HG03521 (cell line): ENCODE results near the gene C4BPB.
"Not testable (repeated sequence)": the region's sequence is repeated elsewhere in the genome, so short reads cannot be mapped to it uniquely, and the experiment has no call there.

Experiments used
- ATAC-seq: cut with Tn5 transposase; IDR thresholded peaks from one replicate; pipeline ENCODE4 v1.9.1; 2021; ENCODE audit warnings: mild to moderate bottlenecking, moderate library complexity; ENCODE audit not compliant: unreplicated experiment

The C4BPB gene, protein sequence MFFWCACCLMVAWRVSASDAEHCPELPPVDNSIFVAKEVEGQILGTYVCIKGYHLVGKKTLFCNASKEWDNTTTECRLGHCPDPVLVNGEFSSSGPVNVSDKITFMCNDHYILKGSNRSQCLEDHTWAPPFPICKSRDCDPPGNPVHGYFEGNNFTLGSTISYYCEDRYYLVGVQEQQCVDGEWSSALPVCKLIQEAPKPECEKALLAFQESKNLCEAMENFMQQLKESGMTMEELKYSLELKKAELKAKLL

DNA sequence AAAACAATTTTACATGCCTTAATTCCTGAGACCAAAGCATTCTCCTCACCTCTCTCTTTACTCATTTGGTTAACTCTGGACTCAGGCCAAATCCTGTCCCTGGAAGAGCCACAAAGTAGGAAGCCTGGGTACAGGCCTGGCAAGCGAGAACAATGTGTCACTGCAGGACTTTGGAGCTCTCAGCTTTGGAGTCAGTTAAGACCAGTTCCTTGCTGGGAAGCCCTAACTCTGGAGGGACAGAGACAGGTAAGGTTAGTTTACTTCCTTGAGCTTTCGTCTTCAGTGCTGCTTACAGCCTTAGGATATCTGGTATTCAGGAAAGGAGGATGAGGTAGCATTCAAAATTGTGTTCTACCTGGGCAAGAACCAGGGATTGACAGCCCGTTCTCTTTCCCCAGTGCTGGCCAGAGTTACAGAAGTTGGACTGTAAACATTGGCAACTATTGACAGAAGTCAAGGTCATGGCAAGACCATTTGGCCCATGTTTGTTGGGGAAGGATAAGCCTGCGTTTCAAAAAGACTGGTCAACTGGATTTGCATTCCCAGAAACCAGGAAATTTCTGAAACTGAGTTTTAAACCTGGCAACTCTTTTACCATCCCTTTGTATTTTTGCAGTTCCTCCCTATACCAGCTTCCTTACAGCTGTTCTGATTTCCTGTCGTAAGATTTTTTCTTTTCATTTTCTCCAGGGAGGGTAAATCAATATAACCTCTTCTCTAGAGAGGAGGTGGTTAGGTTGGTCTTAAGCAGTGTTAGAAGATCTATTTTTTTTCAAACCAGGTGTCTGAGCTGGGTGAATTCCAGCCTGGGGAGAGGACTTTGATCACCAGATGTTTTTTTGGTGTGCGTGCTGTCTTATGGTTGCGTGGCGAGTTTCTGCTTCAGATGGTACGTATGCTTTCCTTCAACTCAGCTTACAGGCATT is at the start of gene C4BPB:
TSS of gene C4BPB (plus strand) at position 160 of the 926 bp plus-strand sequence. CDS start at position 832, 672 bp downstream.
- no peak for ATAC-seq

DNA sequence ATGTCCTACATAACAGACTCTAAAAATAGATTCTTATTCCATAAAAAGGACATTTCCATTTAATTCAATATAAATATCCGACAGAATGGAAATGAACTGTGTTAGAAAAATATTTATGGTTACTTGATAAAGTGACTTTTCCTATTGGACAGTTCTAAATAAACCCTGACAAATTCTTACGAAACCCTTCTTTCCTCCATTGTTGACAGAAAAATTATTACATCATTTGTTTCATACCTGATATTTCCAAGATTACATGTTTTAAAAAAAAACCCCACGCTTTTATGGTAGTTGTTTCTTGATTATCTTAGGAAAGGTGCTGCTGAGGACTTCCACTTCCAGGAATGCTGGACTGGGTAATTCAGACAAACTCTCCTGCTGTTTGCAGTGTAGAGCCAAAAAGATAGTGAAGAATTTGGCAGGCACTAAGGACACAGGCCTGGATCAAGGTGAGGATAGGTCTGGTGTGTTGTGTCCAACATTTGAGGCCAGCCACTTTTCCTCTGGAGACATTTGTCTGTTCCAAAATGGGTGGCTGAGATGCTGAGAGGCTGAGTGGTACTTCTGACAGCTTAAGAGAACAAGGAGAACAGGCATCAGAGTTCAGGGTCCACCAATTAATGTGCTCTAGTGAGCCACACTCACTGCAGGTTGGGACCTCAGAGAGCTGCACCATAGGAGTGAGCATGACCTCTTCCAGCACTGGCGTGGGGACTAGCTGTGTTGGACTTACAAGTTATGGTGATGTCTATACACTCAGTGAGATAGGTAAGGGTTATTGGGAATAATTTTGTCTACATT is 49.1 kb upstream of the C4BPB start:
- ATAC-seq, result no peak

DNA sequence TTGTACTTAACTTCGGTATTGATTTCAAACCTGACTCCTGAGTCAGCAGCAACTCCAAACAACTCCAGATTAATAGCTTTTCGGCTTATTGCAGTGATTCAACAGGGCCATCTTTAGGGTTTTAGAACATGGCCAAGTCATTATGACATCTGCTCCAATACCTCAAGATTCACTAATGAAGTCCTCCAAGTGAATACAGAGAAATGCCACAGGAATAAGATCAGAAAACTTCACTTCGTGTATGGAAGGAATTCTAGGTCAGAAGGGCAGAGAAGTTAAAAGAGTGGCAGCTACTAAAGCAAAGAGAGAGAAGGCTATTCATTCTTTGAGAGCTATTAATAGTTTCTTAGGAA is 48.5 kb upstream of the C4BPB start:
- ATAC-seq, result no peak

DNA sequence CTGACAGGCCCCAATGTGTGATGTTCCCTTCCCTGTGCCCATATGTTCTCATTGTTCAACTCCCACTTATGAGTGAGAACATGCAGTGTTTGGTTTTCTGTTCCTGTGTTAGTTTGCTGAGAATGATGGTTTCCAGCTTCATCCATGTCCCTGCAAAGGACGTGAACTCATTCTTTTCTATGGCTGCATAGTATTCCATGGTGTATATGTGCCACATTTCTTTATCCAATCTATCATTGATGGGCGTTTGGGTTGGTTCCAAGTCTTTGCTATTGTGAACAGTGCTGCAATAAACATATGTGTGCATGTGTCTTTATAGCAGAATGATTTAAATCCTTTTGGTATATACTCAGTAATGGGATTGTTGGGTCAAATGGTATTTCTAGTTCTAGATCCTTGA is 47.3 kb upstream of the C4BPB start:
- not testable (repeated sequence) for ATAC-seq

DNA sequence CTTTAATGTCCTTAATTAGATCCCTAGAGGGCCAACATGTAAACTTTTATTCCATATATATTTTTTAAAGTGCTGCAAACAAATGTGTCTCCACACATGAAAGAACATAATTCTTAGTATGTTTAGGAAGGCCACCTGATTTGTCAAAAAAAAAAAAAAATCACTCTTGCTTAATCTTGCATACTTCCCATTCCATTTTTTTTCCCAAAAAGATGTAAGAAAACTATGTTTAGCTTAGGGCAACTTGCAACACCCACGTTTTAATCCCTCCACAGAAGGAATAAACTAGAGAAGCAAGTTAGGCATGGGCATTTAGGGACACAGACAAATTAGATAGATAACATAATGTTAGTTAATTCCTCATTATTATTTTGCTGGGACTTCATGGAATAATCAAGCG is 43.2 kb upstream of the C4BPB start:
- ATAC-seq, result no peak

DNA sequence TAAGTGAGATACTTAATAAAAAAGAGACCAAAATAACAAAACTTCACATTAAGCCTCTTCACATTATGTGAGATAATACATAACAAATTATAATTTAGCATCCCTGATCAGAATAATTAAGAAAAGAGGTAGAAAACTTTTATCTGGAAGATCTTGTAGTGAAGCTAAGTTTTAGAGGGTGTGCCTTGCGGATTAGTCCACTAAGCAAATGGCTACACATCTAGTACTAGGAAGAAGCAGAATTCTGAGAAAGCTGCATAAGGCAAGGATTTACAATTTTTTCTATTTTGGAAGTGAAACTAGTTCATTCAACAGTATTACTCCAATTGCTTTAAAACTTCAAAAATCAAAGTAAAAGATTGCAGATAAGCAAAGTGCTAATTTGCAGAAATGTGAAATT is 41.2 kb upstream of the C4BPB start:
- no peak for ATAC-seq

DNA sequence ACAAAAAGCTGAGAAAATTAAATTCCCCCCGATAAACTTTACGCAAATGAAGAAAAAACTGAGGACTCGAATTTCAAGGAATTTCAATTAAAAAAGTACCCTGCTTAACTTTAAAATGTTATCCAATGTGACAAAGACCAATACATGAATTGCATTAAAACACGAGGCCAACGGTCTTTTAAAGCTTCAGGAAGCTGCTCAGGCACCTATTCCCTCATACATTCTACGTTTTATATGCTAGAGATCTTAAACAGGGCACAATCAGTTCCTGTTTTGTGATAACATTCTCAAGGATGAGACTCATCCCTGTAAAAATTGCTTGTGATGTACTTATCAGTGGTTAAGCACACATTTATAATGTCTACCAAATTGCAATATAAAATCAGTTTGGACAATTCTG is 40.6 kb upstream of the C4BPB start:
- ATAC-seq, result no peak

DNA sequence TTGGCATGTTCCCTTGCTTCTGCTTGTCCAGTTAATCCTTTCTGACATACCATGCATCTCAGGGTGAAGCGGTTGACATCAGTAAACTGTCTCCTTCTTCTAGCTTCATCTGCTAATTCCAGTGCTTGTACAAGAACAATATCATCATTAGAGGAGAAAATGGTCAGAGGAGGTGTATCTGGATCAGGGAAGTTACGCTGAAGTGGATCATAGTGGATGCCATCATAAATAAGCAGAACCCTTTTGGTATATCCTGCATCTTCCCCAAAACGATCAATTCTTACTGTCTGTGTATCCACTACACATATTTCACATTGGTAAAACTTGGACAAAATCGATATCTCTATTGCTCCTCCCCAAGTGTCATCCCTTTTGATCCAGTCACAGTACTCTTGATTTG is 39.6 kb upstream of the C4BPB start:
- ATAC-seq, result no peak

DNA sequence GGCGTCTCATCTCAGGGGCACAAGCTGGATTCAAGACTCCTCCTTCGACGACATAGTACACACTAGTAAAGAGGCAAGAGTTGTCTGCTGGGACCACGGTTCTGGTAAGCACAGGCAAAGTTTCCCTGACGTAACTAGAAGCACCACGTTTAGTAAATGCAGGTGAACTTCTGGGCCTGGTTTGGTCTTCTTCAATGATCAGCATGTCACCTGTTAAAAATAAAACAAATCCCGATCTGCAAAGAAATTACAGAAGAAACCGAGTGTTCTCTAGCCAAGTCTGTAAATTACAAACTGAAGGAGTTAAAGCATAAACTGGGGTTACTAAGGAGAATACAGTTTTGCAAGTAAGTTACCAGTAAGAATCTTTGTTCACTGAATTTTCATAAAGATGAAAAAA is 39.1 kb upstream of the C4BPB start:
- ATAC-seq, result no peak

DNA sequence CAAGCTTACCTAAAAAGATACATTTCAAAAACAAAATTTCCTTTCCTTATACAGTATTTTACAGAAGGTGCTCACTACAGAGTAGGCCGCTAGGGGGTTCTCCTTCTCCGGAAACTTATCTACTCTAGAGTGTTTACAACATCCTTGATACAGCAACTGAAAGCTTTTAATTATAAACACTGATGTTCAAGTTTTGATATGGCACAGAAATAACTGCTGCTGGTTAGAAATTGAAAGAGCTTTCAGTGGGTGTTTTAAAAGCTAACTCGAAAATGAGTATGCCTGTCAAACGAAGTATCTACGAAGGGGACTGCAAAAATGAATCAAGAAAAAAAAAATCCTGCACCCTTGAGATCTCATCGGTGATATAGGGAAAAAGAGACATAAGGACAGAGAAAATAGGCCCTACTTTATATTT is 38.7 kb upstream of the C4BPB start:
- ATAC-seq, result no peak

DNA sequence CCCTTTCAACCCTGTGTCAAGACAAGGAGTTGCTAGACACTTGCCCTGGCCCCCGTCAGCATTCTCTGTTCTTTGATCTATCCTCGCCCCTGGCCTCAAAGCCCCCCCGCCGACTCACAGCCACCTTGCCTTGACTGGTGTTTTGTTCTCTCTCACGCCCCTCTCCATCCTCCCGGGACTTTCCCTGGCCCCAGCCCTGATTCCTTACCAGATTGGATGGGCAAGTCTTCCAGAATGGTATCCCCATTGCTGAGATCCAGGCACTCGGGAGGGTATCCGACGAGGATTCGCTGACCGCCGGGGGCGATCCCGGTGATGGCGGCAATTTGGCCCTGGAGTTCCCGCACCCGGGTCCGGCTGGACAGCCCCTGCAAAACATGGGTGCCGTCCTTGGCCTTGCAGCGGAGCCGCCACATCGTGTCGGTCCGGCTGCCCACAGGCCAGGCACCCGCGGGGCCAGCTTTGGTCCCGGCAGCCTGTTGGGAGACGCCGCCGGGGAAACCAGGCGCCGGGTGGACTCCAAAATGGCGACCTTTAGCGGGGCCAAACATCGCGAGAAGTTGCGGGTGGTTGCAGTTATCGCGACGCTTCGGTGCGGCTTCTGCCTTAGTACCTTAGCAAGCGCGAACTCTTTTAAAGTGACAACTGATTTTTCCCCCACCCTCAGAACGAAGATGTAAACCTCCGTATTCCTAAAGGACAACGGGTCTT is 38.0 kb upstream of the C4BPB start:
- ATAC-seq, result peak; percentile 39

DNA sequence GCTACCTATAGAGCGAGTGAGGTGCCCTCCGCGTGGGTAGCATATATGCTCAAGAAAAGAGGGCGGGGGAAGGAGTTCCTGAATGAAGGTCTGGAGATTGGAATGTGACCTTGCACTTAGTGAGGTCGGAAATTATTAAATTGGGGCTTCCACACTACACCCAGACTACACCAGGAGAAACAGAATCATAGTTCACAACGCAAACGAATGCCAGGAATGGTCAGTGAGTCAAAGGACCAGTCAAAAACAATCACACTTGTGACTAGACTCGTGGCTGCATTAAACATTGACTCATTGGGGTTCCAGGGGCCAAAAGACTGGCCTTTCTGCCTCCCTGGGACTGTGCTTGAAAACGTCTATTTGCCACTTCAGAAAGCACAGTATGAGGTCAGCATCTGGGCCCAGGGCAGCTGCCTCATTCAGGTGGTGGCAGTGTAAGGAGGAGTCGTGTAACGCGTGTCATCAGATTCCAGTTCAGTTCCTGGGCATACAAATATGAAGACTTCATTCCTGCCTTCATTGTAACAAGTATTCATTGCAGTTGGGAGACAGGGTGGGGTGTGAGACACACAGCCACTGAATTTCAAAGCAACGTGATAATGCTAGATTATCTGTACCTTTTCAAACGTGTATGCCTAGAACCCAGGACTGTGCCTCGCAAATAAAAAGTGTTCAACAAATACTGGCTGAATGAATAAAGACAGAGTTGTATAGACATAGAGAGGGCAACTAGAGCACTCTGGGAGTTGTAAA is 37.3 kb upstream of the C4BPB start, which contains the start of gene YOD1:
TSS of gene YOD1 (minus strand) at position 18 of the 753 bp plus-strand sequence. CDS start 178 bp downstream, outside the sequence.
- no peak for ATAC-seq

DNA sequence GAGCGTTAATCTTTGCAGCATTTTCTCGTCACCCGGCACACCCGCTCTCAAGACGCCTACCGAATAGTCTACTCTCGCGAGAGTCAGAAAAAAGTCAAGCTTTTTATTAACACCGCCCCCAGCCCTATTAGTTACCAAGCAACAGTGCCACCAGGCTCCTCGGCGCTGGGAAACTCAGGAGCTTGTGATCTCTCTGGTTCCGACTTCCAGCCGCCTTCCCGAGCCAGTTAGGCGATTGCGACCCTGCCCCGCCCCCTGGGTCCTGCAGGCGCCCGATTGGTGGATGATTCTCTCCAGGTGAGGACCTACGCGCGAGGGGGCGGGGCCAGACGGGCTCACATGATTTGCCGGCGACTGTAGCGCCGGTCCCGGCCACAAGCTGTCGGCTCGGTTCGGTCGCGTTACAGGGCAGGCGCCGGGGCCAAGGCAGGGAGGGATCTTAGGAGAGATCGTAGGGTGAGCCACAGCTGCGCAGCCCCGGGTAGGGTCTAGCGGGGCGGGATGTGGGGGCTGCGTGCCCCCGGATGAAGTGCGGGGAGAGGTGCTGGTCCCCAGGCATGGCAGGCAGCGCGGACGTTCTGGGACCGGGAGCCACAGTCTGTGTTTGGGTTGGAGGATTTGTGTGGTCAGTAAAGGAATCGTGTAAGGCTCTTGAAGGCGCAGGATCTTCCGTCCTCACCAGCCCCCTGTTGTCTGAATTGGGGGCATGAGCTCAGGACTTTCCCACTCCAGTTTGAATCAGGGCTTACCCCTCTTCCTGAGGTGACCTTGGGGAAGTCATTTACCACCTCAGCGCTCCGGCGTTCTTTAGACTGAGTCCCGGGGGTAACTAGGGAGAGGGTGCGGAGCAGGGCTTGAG is 35.5 kb upstream of the C4BPB start, which contains the start of gene PFKFB2:
TSS of gene PFKFB2 (plus strand) at position 365 of the 859 bp plus-strand sequence. CDS start 1,443 bp downstream, outside the sequence.
- peak; percentile 78 for ATAC-seq

DNA sequence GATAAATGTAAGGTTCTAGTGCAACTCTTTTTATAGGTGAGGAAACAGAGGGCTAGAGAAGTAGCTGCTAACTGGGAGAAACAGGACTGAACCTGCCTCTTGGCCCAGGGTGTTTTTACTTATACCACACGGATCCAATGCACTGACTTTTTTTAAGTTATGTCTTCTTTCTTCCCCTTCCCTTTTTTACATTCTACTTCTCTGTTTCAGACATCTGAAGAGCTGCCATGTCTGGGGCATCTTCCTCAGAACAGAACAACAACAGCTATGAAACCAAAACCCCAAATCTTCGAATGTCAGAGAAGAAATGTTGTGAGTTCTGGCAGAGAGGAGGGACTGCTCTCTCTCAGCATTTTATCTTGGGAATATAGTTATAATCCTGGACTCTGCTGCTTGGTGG is 34.2 kb upstream of the C4BPB start:
- no peak for ATAC-seq

DNA sequence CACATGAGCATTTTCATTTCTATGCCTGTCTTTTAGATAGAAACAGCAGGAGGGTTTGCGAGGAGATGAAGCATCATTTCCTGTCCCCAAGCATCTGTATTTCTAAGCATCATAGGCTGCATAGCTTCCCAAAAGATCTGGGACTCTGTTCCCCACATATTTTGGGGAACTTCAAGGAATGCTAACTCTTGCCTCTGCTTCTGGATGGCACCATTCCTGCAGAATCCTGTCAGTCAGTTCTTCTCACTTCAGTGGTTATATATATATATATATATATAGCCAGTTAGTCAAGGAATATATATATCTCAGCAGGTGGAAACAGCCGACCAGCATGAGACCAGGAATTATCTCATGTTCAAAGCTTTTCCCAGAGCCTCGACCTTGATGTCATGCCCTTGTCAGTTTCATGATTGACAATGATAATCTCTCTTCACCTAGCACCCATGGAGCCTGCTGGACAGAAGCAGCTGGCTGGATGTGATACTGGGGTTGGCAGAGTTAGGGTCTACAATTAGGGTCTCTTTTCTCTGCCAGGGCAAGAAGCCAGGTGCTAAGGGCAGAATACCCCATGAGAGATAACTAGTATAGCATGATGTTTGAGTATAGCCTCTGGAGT is 33.2 kb upstream of the C4BPB start:
- ATAC-seq, result no peak

DNA sequence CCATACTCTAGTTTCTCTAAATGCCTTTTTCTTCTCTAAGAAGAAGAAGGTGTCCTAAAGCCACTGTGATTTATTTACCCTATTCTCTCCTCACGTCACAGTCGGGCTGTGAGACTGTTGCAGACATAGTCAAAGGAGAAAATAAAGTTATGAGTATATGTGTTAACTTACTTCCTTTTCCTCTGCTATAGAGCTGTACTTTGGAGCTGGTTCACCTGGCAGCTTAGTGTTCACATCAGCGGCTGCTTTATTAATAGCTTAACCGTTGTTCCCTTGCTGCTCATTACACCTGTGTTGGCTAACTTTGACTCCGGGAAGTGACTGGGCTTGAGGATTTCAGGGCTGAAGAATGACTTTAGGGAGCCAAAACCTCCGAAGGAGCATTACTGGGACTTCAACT is 32.0 kb upstream of the C4BPB start:
- ATAC-seq, result no peak

DNA sequence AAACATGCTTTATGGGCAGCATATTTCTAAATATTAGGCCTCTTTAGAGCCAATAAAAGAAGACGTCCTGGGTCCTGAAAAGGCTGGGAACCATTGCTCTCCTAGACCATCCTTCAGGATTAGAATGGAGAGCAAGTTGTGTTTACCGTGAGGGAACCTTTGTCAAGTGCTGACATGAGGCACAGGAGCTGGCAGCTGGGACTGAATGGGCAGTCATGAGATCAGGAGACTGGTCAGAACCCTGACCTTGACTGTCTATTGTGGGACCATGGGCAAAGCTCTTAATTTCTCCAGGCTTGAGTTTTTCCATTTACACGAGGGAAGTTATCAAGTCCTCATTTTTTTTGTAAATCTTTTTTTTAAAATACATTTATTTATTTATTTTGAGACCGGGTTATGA is 30.4 kb upstream of the C4BPB start:
- no peak for ATAC-seq
